NCI-H82 treated with DMSO at 0.1 percent for 48 hours (cell line): ENCODE measurements around the gene COMMD4.
"Not testable (repeated sequence)": the region's sequence is repeated elsewhere in the genome, so short reads cannot be mapped to it uniquely, and the experiment has no call there.

ENCODE experiments used
- DNase-seq: peaks from one replicate; lab custom pipeline; 2025; ENCODE audit not compliant: unreplicated experiment; lab: John Stamatoyannopoulos, UW

The COMMD4 gene

GRCh38 chr15:75335705-75336355, at the start of gene COMMD4:
TSS of gene COMMD4 (plus strand) at chr15:75336063. CDS start at chr15:75336090, 27 bp downstream.
- peak; percentile 62 for DNase-seq

GRCh38 chr15:75293660-75294059, 42.2 kb upstream of the COMMD4 start:
- not testable (repeated sequence) for DNase-seq

GRCh38 chr15:75298541-75299310, 37.1 kb upstream of the COMMD4 start:
- DNase-seq, result not testable (repeated sequence)

GRCh38 chr15:75299311-75299688, 36.6 kb upstream of the COMMD4 start:
- DNase-seq, result not testable (repeated sequence)

- DNase-seq, result not testable (repeated sequence)
These were observed 35.8 kb upstream of the COMMD4 start for GRCh38 chr15:75300026-75300425.

GRCh38 chr15:75302318-75302717, 33.5 kb upstream of the COMMD4 start:
- no peak for DNase-seq

GRCh38 chr15:75302753-75303152, 33.1 kb upstream of the COMMD4 start:
- DNase-seq, result not testable (repeated sequence)

- DNase-seq, result no peak
These were observed 29.7 kb upstream of the COMMD4 start for GRCh38 chr15:75306188-75306587.

GRCh38 chr15:75307778-75308390, 28.0 kb upstream of the COMMD4 start:
- peak; percentile 44 for DNase-seq

- no peak for DNase-seq
These were observed 26.2 kb upstream of the COMMD4 start for GRCh38 chr15:75309711-75310110.

GRCh38 chr15:75312548-75312947, 23.3 kb upstream of the COMMD4 start:
- not testable (repeated sequence) for DNase-seq

- no peak for DNase-seq
These were observed 22.6 kb upstream of the COMMD4 start for GRCh38 chr15:75313116-75313845.

- no peak for DNase-seq
These were observed 21.1 kb upstream of the COMMD4 start for GRCh38 chr15:75314552-75315290.

GRCh38 chr15:75319231-75319897, 16.5 kb upstream of the COMMD4 start:
- not testable (repeated sequence) for DNase-seq

- DNase-seq, result no peak
These were observed 14.2 kb upstream of the COMMD4 start for GRCh38 chr15:75321711-75322110.

- DNase-seq, result no peak
These were observed 9.9 kb upstream of the COMMD4 start for GRCh38 chr15:75325922-75326321.

- DNase-seq, result no peak
These were observed 8.9 kb upstream of the COMMD4 start for GRCh38 chr15:75327005-75327404.

- DNase-seq, result no peak
These were observed 8.4 kb upstream of the COMMD4 start for GRCh38 chr15:75327491-75327890.

- DNase-seq, result no peak
These were observed 7.2 kb upstream of the COMMD4 start for GRCh38 chr15:75328493-75329314.
